ENCODE data around the gene MYO1D. TPM values are rescaled to one million over a fixed set of nuclear protein-coding genes. Genes with fewer than 3 reads are reported as not detected.

MYO1D gene
- total and polyA plus RNA-seq, 2 of the 13 experiments (the other 11 are each of a cell fraction or from before 2014, with no cell fraction given), result 13.2 to 17.3 TPM

DNA sequence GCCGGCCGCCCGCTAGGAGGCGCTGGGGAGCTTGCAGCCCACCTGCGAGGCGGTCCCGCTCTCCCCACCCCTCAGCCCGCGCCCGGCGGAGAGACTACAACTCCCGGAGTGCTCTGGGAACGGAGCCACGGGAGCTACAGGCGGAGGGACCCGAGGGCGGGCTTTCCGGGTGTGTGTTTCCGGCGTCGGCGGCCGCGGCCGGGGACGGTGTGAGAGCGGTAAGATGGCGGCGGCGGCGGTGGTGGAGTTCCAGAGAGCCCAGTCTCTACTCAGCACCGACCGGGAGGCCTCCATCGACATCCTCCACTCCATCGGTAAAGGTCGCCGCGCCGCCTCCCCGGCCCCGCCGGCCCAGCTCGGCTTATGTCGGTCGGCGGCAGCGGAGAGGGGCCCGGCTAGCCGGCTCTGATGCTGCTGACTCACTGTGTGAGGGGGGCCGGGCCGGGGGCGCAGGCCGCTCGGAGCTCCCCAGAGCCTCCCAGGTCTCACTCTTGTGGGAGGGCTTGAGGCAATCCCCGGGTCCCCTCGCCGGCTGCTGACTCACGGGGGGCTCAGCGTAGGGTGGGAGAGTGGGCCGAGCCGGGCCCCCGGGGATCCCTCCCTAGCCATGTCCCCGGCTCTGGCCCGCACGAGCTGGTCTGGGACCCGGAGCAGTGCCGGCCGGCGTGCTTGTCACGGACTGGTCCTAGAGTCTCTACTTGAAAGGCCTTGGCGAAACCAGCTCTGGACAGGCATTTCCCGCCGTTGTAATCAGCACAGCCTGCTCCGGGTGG is 432.4 kb downstream of the MYO1D start, which contains the start of gene PSMD11 (continued):
- TF ChIP-seq, protein P1, sequence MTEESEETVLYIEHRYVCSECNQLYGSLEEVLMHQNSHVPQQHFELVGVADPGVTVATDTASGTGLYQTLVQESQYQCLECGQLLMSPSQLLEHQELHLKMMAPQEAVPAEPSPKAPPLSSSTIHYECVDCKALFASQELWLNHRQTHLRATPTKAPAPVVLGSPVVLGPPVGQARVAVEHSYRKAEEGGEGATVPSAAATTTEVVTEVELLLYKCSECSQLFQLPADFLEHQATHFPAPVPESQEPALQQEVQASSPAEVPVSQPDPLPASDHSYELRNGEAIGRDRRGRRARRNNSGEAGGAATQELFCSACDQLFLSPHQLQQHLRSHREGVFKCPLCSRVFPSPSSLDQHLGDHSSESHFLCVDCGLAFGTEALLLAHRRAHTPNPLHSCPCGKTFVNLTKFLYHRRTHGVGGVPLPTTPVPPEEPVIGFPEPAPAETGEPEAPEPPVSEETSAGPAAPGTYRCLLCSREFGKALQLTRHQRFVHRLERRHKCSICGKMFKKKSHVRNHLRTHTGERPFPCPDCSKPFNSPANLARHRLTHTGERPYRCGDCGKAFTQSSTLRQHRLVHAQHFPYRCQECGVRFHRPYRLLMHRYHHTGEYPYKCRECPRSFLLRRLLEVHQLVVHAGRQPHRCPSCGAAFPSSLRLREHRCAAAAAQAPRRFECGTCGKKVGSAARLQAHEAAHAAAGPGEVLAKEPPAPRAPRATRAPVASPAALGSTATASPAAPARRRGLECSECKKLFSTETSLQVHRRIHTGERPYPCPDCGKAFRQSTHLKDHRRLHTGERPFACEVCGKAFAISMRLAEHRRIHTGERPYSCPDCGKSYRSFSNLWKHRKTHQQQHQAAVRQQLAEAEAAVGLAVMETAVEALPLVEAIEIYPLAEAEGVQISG (CRISPR knock-in tag; IDR thresholded peaks at IDR 0.05), result peak; percentile 96
- TF ChIP-seq, protein P2, sequence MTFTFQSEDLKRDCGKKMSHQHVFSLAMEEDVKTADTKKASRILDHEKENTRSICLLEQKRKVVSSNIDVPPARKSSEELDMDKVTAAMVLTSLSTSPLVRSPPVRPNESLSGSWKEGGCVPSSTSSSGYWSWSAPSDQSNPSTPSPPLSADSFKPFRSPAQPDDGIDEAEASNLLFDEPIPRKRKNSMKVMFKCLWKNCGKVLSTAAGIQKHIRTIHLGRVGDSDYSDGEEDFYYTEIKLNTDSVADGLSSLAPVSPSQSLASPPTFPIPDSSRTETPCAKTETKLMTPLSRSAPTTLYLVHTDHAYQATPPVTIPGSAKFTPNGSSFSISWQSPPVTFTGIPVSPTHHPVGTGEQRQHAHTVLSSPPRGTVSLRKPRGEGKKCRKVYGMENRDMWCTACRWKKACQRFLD (CRISPR knock-in tag; IDR thresholded peaks at IDR 0.05; ENCODE audit: borderline replicate concordance), result no peak; the same call in 1 of the 2 replicates
- TF ChIP-seq RBFOX2 (IDR thresholded peaks at IDR 0.05; ENCODE audit: low read depth, low read length), result peak; percentile 91
- no peak for TF ChIP-seq PTBP1 (IDR thresholded peaks at IDR 0.05; ENCODE audit: low read depth, low read length, poor library complexity, severe bottlenecking)
- TF ChIP-seq ZNF383 (CRISPR knock-in tag; IDR thresholded peaks at IDR 0.05; ENCODE audit: borderline replicate concordance), result no peak
- peak; percentile 78 for TF ChIP-seq RAD21 (CRISPR knock-in tag; IDR thresholded peaks at IDR 0.05)
- TF ChIP-seq ZNF234 (CRISPR knock-in tag; conservative IDR thresholded peaks at IDR 0.05), result no peak
- no peak for TF ChIP-seq ZNF136 (CRISPR knock-in tag; IDR thresholded peaks at IDR 0.05; ENCODE audit: low read depth)
- no peak for TF ChIP-seq HNRNPH1 (optimal IDR thresholded peaks at IDR 0.05; ENCODE audit: low read depth, low read length)
- TF ChIP-seq KDM1A (CRISPR knock-in tag; IDR thresholded peaks at IDR 0.05), result no peak
- no peak for TF ChIP-seq ZNF737 (CRISPR knock-in tag; IDR thresholded peaks at IDR 0.05; ENCODE audit: borderline replicate concordance)
- no peak for TF ChIP-seq ZNF160 (CRISPR knock-in tag; IDR thresholded peaks at IDR 0.05)
- TF ChIP-seq, protein P3, sequence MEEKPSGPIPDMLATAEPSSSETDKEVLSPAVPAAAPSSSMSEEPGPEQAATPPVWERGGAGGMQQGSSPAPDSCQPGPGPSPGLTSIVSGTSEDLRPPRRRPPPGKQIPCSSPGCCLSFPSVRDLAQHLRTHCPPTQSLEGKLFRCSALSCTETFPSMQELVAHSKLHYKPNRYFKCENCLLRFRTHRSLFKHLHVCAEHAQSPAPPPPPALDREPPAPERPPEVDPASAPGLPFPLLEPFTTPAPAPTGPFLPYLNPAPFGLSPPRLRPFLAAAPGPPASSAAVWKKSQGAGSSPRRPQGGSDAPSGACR (CRISPR knock-in tag; IDR thresholded peaks at IDR 0.05), result no peak
- TF ChIP-seq, protein P4, sequence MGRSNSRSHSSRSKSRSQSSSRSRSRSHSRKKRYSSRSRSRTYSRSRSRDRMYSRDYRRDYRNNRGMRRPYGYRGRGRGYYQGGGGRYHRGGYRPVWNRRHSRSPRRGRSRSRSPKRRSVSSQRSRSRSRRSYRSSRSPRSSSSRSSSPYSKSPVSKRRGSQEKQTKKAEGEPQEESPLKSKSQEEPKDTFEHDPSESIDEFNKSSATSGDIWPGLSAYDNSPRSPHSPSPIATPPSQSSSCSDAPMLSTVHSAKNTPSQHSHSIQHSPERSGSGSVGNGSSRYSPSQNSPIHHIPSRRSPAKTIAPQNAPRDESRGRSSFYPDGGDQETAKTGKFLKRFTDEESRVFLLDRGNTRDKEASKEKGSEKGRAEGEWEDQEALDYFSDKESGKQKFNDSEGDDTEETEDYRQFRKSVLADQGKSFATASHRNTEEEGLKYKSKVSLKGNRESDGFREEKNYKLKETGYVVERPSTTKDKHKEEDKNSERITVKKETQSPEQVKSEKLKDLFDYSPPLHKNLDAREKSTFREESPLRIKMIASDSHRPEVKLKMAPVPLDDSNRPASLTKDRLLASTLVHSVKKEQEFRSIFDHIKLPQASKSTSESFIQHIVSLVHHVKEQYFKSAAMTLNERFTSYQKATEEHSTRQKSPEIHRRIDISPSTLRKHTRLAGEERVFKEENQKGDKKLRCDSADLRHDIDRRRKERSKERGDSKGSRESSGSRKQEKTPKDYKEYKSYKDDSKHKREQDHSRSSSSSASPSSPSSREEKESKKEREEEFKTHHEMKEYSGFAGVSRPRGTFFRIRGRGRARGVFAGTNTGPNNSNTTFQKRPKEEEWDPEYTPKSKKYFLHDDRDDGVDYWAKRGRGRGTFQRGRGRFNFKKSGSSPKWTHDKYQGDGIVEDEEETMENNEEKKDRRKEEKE (IDR thresholded peaks at IDR 0.05), result no peak
- no peak for TF ChIP-seq ZNF224 (CRISPR knock-in tag; IDR thresholded peaks at IDR 0.05)
- peak; percentile 55; the same call in 1 of the 2 replicates for TF ChIP-seq POGK (CRISPR knock-in tag; conservative IDR thresholded peaks at IDR 0.05)
- no peak; the same call in 1 of the 2 replicates for TF ChIP-seq ZNF503 (CRISPR knock-in tag; IDR thresholded peaks at IDR 0.05)

Measured in HepG2 (cell line).